Omental fat pad (tissue), 4 donors: ENCODE measurements around the gene THAP7. TPM values are rescaled to one million over a fixed set of nuclear protein-coding genes. Genes with fewer than 3 reads are reported as not detected.

Experiments used
- ATAC-seq: fragments of 150-250 bp; one replicate; pipeline ENCODE4 v1.9.1; 2016; ENCODE audit warnings: mild to moderate bottlenecking, moderate library complexity; ENCODE audit not compliant: low FRiP score
- DNase-seq: peaks from one replicate; pipeline ENCODE4 v3.0.0-alpha.2; 2019; ENCODE audit warnings: low spot score
- total RNA-seq, 4 donors: library from RNA; depleted of rRNA; stranded (reverse); fragments of >200 nt; gene quantifications; one replicate each; pipeline ENCODE4 v1.1.0, GENCODE V29; 2016
- TF ChIP-seq, protein P1 (sequence below), 3 donors: fragments of 450-650 bp; IDR thresholded peaks; one replicate each; pipeline ENCODE4 v1.5.1; 2016 to 2017; ENCODE audit warnings: antibody characterized with exemption in 3 of 3, mild to moderate bottlenecking in 3 of 3, moderate library complexity in 2 of 3

Gene THAP7
- total RNA-seq, 4 donors from 2014 or later, result 27.4 to 34.2 (median 32.8) TPM

GRCh38 chr22:20983081-20983771 is 18.7 kb downstream of the THAP7 start:
- TF ChIP-seq, protein P1, sequence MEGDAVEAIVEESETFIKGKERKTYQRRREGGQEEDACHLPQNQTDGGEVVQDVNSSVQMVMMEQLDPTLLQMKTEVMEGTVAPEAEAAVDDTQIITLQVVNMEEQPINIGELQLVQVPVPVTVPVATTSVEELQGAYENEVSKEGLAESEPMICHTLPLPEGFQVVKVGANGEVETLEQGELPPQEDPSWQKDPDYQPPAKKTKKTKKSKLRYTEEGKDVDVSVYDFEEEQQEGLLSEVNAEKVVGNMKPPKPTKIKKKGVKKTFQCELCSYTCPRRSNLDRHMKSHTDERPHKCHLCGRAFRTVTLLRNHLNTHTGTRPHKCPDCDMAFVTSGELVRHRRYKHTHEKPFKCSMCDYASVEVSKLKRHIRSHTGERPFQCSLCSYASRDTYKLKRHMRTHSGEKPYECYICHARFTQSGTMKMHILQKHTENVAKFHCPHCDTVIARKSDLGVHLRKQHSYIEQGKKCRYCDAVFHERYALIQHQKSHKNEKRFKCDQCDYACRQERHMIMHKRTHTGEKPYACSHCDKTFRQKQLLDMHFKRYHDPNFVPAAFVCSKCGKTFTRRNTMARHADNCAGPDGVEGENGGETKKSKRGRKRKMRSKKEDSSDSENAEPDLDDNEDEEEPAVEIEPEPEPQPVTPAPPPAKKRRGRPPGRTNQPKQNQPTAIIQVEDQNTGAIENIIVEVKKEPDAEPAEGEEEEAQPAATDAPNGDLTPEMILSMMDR (IDR thresholded peaks at IDR 0.05), result no peak
- ATAC-seq (no peak), DNase-seq (no peak)

DNA sequence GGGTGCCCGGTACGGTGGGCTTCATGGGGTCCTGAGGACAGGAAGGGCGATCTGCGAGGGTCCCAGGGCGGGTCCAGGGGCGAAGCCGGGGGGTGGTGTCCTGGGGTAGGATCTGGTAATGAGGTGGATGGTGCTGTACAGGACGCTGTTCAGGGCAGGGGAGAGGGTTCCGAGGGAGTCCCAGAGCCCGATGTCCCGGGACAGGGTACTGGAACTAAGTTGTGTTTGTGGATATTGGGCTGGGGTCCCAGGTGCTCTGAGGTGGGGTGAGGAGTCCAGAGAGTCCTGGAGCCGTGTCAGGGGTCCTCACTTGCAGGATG is 19.4 kb downstream of the THAP7 start:
- peak; percentile 3 for ATAC-seq
- DNase-seq, result no peak
- TF ChIP-seq, protein P1 (IDR thresholded peaks at IDR 0.05), result no peak

GRCh38 chr22:20981787-20982562 is 19.9 kb downstream of the THAP7 start, which contains the start of gene LZTR1:
TSS of gene LZTR1 (plus strand) at chr22:20982297. CDS start at chr22:20982372, 75 bp downstream.
- TF ChIP-seq, protein P1 (IDR thresholded peaks at IDR 0.05), result no peak
- ATAC-seq (peak; percentile 89), DNase-seq (peak; percentile 53)

- TF ChIP-seq, protein P1 (IDR thresholded peaks at IDR 0.05), result no peak
- no peak for ATAC-seq
- DNase-seq, result no peak
These were observed 20.8 kb downstream of the THAP7 start for GRCh38 chr22:20980938-20981722.

DNA sequence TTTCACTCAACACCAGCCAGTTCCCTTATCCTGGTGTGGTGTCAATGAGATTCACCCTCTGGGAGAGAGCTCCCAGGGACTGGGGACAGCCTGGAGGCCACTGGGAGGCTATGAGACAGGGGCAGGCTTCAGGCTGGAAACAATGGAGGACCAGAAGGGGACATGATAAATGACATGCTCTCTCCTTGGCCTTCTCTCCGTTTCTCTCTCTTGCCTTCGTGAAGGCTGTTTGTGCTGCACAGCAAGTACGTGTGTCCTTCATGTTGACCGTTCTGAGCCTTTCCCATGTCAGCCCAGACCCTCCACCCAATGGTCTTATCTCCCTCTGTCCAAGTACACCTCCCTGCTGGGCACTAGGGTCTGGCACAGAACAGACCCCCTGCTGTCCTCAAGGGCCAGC is 21.4 kb downstream of the THAP7 start:
- DNase-seq, result no peak
- TF ChIP-seq, protein P1 (IDR thresholded peaks at IDR 0.05), result no peak
- ATAC-seq, result no peak

GRCh38 chr22:20979940-20980453 is 21.9 kb downstream of the THAP7 start:
- TF ChIP-seq, protein P1 (IDR thresholded peaks at IDR 0.05), result no peak
- DNase-seq (no peak), ATAC-seq (no peak)
